A549 treated with CORT108297 at 1 μM for 4 hours (cell line): ENCODE results near the gene SLC35E3. TPM values are rescaled to one million over a fixed set of nuclear protein-coding genes. Genes with fewer than 3 reads are reported as not detected.

Source experiments
- total RNA-seq: library from RNA; stranded (reverse); fragments of 200-300 nt; extraction: Qiagen RNA extraction; gene quantifications from 5 replicates; pipeline ENCODE4 v1.2.3, GENCODE V29; 2022

The SLC35E3 gene
- 8.5 to 17.4 TPM (median 15.2 TPM) in 5 replicates for total RNA-seq

GRCh38 chr12:68745904-68746571 is at the start of gene SLC35E3:
TSS of gene SLC35E3 (plus strand) at chr12:68746176. CDS start at chr12:68746378, 202 bp downstream.

GRCh38 chr12:68807576-68808387 is 61.8 kb downstream of the SLC35E3 start, which contains the start of gene MDM2:
TSS of gene MDM2 (plus strand) at chr12:68808177. CDS start at chr12:68808478, 301 bp downstream.

Other genes with a start within 250 kb of the SLC35E3 start
- gene RAP1B, start 135.3 kb upstream of the SLC35E3 start, total RNA-seq = 173 to 238 TPM (median 183 TPM) in 5 replicates
- 54.6 to 75.7 TPM (median 68.8 TPM) in 5 replicates for gene NUP107, start 59.2 kb upstream of the SLC35E3 start, total RNA-seq
- 42.4 to 79.4 TPM (median 51.4 TPM) in 5 replicates for gene MDM2, start 62.0 kb downstream of the SLC35E3 start, total RNA-seq
- gene CPM, start 187.0 kb downstream of the SLC35E3 start, total RNA-seq = 4.7 to 8.0 TPM (median 6.1 TPM) in 5 replicates